Uterus (tissue), 2 donors: Measurements from ENCODE around the gene PTPRN2.

Experiments
- CTCF ChIP-seq, 4 experiments: fragments of 200-600 bp in 2 of 4; fragments of 450-650 bp in 2 of 4; sonication (generic) in 2 of 4; IDR thresholded peaks; one replicate each; pipeline ENCODE4 v1.5.1; 2016 to 2019; ENCODE audit warnings: antibody characterized with exemption in 4 of 4, mild to moderate bottlenecking in 2 of 4, moderate library complexity in 1 of 4
- POLR2A ChIP-seq, 2 donors: fragments of 450-650 bp; IDR thresholded peaks; one replicate each; pipeline ENCODE4 v1.6.1; 2016; ENCODE audit warnings: antibody characterized with exemption in 2 of 2, mild to moderate bottlenecking in 1 of 2, moderate library complexity in 1 of 2

- TF ChIP-seq POLR2A (IDR thresholded peaks at IDR 0.05) (no peak), CTCF (IDR thresholded peaks at IDR 0.05) (no peak)
Measured at GRCh38 chr7:158446706-158447105, 140.9 kb downstream of the PTPRN2 start.
